Caco-2 (cell line): ENCODE data around the gene KRT26. TPM values are rescaled to one million over a fixed set of nuclear protein-coding genes. Genes with fewer than 3 reads are reported as not detected.

Source experiments
- Bru-seq: library from RNA; stranded (reverse); fragments of 400-500 nt; gene quantifications from one replicate; lab custom pipeline; 2021; lab: Mats Ljungman, UMichigan
- BruChase-seq, 2 experiments: library from RNA; stranded (reverse); fragments of 400-500 nt; gene quantifications; one replicate each; lab custom pipeline; 2021; lab: Mats Ljungman, UMichigan
- BruUV-seq: library from RNA; stranded (reverse); fragments of 400-500 nt; replicated peaks from 2 replicates; lab custom pipeline; 2021; lab: Mats Ljungman, UMichigan
- CTCF ChIA-PET: fragments of 300-600 bp; sonication (Branson Sonifier 250); formaldehyde crosslinking; loops from one replicate; lab custom pipeline; 2022; ENCODE audit warnings: antibody characterized with exemption; lab: Charles Lee
- POLR2A ChIA-PET: fragments of 300-600 bp; sonication (Branson Sonifier 250); formaldehyde crosslinking; loops from one replicate; lab custom pipeline; 2022; ENCODE audit warnings: antibody characterized with exemption; lab: Charles Lee
- DNase-seq, 2 experiments: peaks; one replicate each; pipeline versions ENCODE4 v3.0.0 to v3.0.0-alpha.2; 2020 to 2022
- H3K27me3 ChIP-seq: replicated peaks from 2 replicates; pipeline ENCODE4 v1.6.0; 2011; ENCODE audit warnings: low read length; ENCODE audit not compliant: control insufficient read depth, insufficient read depth
- H3K36me3 ChIP-seq: 2 replicates; pipeline ENCODE4 v1.5.1; 2011; ENCODE audit warnings: low read length; ENCODE audit not compliant: control insufficient read depth, insufficient read depth
- H3K4me1 ChIP-seq: fragments of 250-450 bp; sonication (Bioruptor Pico); 2 replicates; pipeline ENCODE4 v1.5.1; 2020; ENCODE audit warnings: mild to moderate bottlenecking
- H3K4me3 ChIP-seq: 2 replicates; pipeline ENCODE4 v1.5.1; 2011; ENCODE audit warnings: low read depth, mild to moderate bottlenecking, control low read depth, low read length
- H3K9me3 ChIP-seq: fragments of 250-450 bp; sonication (Bioruptor Pico); 2 replicates; pipeline ENCODE4 v1.5.1; 2020; ENCODE audit warnings: mild to moderate bottlenecking, moderate library complexity
- H3K27ac Mint-ChIP-seq: one replicate; pipeline ENCODE4 v1.8.0; 2022; ENCODE audit warnings: mixed read lengths; ENCODE audit not compliant: unreplicated experiment
- H3K27me3 Mint-ChIP-seq: one replicate; pipeline ENCODE4 v1.8.0; 2022; ENCODE audit warnings: mixed read lengths; ENCODE audit not compliant: insufficient read depth, unreplicated experiment
- H3K36me3 Mint-ChIP-seq: one replicate; pipeline ENCODE4 v1.8.0; 2022; ENCODE audit warnings: mild to moderate bottlenecking, mixed read lengths; ENCODE audit not compliant: insufficient read depth, unreplicated experiment
- H3K4me1 Mint-ChIP-seq: one replicate; pipeline ENCODE4 v1.8.0; 2022; ENCODE audit warnings: low read depth, mixed read lengths; ENCODE audit not compliant: unreplicated experiment
- H3K4me3 Mint-ChIP-seq: one replicate; pipeline ENCODE4 v1.8.0; 2022; ENCODE audit warnings: mild to moderate bottlenecking, moderate library complexity, mixed read lengths; ENCODE audit not compliant: unreplicated experiment
- H3K9me3 Mint-ChIP-seq: one replicate; pipeline ENCODE4 v1.8.0; 2022; ENCODE audit warnings: mixed read lengths; ENCODE audit not compliant: unreplicated experiment
- intact Hi-C: fragments of 100-400 bp; cut with micrococcal nuclease; formaldehyde crosslinking; loops from one replicate; pipeline ENCODE4 v1.10.0; 2022; ENCODE audit not compliant: unreplicated experiment
- long read RNA-seq: library from polyadenylated mRNA; stranded (forward); transcript quantifications from one replicate; pipeline ENCODE4 v2.0.0, GENCODE V29; 2022
- total RNA-seq: library from RNA; stranded (reverse); gene quantifications from 2 replicates; pipeline ENCODE4 v1.2.3, GENCODE V29; 2022
- TF ChIP-seq, protein P1 (sequence below), 2 experiments: fragments of 200-600 bp in 1 of 2; IDR thresholded peaks; 1 replicate in 1 of 2; 2 replicates in 1 of 2; pipeline versions ENCODE4 v1.5.1 to v1.8.0; 2011 to 2022; ENCODE audit warnings: antibody characterized with exemption in 1 of 2, control low read depth in 1 of 2, inconsistent platforms in 1 of 2, low read depth in 1 of 2, low read length in 1 of 2, mild to moderate bottlenecking in 1 of 2, moderate library complexity in 1 of 2; ENCODE audit not compliant: insufficient read depth in 1 of 2, severe bottlenecking in 1 of 2, unreplicated experiment in 1 of 2

Gene KRT26, protein sequence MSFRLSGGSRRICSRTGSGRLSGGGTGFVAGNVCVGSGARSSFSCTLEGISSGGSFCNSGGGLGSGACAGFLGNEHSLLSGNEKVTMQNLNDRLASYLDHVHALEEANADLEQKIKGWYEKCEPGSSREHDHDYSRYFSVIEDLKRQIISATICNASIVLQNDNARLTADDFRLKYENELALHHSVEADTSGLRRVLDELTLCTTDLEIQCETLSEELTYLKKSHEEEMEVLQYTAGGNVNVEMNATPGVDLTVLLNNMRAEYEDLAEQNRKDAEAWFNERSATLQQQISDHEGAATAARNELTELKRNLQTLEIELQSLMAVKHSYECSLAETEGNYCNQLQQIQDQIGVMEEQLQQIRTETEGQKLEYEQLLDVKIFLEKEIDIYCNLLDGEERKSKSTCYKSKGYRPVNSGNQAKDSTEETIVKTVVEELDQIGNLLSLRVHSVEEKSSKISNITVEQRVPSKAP
- total RNA-seq: not detected in 2 replicates
- not detected for Bru-seq, nascent RNA
- BruChase-seq, experiment 1, labeled RNA remaining after a 2-hour chase: not detected
- BruChase-seq, experiment 2, labeled RNA remaining after a 6-hour chase: not detected
- long read RNA-seq: 0 reads

DNA sequence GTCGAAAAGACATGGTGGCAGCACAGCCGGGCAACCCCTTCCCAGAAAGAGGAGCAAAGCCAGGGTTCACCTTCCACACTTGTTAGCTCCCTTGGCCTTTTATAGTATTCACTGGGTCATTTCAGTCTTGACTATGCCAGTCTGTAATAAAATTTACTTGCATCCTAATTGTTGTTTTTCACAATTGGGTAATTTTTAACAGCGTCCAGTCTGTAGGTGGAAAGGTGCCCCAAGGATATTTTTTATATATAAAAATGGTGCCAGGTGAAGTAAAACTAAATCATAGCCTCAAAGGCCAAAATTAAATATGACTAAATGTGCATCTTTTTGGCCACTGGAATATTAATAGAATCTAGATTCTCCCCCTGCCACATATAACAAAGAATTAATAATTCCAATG, at the start of gene KRT26:
Gene KRT26 (minus strand): TSS at position 101 of the 400 bp plus-strand sequence. CDS start 88 bp downstream, at position 13.
- no peaks in the 10 kb centered on the region for H3K4me1 Mint-ChIP-seq
- CTCF ChIA-PET: no interaction called here
- no peaks in the 10 kb centered on the region for H3K36me3 Mint-ChIP-seq
- H3K4me3 Mint-ChIP-seq: no peak within 1 kb of the TSS
- BruUV-seq: no TSS peak
- no peak for DNase-seq
- TF ChIP-seq, protein P1, sequence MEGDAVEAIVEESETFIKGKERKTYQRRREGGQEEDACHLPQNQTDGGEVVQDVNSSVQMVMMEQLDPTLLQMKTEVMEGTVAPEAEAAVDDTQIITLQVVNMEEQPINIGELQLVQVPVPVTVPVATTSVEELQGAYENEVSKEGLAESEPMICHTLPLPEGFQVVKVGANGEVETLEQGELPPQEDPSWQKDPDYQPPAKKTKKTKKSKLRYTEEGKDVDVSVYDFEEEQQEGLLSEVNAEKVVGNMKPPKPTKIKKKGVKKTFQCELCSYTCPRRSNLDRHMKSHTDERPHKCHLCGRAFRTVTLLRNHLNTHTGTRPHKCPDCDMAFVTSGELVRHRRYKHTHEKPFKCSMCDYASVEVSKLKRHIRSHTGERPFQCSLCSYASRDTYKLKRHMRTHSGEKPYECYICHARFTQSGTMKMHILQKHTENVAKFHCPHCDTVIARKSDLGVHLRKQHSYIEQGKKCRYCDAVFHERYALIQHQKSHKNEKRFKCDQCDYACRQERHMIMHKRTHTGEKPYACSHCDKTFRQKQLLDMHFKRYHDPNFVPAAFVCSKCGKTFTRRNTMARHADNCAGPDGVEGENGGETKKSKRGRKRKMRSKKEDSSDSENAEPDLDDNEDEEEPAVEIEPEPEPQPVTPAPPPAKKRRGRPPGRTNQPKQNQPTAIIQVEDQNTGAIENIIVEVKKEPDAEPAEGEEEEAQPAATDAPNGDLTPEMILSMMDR (IDR thresholded peaks at IDR 0.05; ENCODE audit: insufficient read depth in 1 of 2, low read depth in 1 of 2, low read length in 1 of 2, severe bottlenecking in 1 of 2, unreplicated experiment in 1 of 2): no peak
- intact Hi-C loops: no loop called here
- H3K27me3 Mint-ChIP-seq: peaks cover 30% of the 10 kb centered on the region
- peaks cover 1% of the 10 kb centered on the region; the same call in 1 of the 2 replicates for H3K27me3 ChIP-seq
- H3K4me1 ChIP-seq: no peaks in the 10 kb centered on the region
- H3K4me3 ChIP-seq: no peak within 1 kb of the TSS
- POLR2A ChIA-PET: no interaction called here
- H3K36me3 ChIP-seq: no peaks in the 10 kb centered on the region
- H3K27ac Mint-ChIP-seq: no peak within 1 kb of the TSS
- H3K9me3 ChIP-seq: no peaks in the 10 kb centered on the region
- no peaks in the 10 kb centered on the region for H3K9me3 Mint-ChIP-seq

DNA sequence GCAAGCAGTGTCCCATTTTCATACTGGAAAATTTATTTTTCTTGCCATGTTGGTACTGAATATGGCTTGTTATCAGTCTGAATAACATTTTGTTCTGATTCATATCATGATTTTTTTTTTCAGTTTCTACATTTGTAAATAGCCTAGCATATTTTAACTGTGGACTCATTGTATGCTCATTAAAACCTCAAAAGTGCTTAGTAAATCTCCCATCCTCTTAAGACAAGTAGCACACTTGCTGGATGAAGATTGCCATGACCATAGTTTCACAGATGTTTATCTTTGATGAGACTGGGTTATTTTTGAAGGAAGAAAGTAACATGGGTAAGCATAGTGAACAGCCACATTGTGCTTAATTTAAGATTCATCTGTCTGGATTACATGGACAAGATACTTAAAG, 49.5 kb upstream of the KRT26 start:
- Mint-ChIP-seq H3K9me3 (no peaks in the 10 kb centered on the region), H3K36me3 (peaks cover 12% of the 10 kb centered on the region), H3K27me3 (no peaks in the 10 kb centered on the region), H3K4me1 (peaks cover 8% of the 10 kb centered on the region), H3K27ac (no peak overlapping the region), H3K4me3 (no peak overlapping the region)
- TF ChIP-seq, protein P1 (IDR thresholded peaks at IDR 0.05; ENCODE audit: insufficient read depth in 1 of 2, low read depth in 1 of 2, low read length in 1 of 2, severe bottlenecking in 1 of 2, unreplicated experiment in 1 of 2): no peak
- peaks cover 8% of the 10 kb centered on the region for H3K4me1 ChIP-seq
- no peak for DNase-seq
- H3K36me3 ChIP-seq: peaks cover 3% of the 10 kb centered on the region
- ChIA-PET CTCF (no interaction called here), POLR2A (no interaction called here)
- no peaks in the 10 kb centered on the region for H3K27me3 ChIP-seq
- no TSS peak for BruUV-seq
- no peak overlapping the region for H3K4me3 ChIP-seq
- intact Hi-C loops: no loop called here
- H3K9me3 ChIP-seq: no peaks in the 10 kb centered on the region

DNA sequence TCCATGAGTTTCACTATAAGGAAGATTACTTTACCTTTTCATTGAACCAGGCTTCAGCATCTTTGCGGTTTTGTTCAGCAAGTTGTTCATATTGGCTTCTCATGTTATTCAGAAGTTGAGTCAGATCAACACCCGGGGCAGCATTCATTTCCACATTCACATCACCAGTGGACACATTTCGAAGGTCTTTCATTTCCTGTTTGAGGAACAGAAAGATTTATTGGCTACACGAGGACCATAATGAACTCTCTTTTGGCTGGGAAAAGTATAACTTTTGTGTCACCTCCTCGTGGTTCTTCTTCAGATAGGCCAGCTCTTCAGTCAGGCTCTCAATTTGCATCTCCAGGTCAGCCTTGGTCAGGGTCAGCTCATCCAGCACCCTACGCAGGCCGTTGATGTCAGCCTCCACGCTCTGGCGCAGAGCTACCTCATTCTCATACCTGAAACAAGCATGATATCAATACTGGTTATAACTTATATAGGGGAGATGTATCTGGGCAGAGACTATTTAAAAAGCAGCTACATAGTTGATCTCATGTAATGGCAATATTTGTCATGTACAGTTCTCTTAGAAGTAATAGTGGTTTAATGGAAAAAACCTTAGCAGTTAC, 48.3 kb upstream of the KRT26 start:
- Mint-ChIP-seq H3K4me3 (peak overlapping the region; percentile 83), H3K9me3 (no peaks in the 10 kb centered on the region), H3K4me1 (peaks cover 8% of the 10 kb centered on the region), H3K27me3 (no peaks in the 10 kb centered on the region), H3K36me3 (peaks cover 12% of the 10 kb centered on the region), H3K27ac (no peak overlapping the region)
- no peaks in the 10 kb centered on the region for H3K9me3 ChIP-seq
- no peak for DNase-seq
- H3K36me3 ChIP-seq: peaks cover 3% of the 10 kb centered on the region
- no TSS peak for BruUV-seq
- intact Hi-C loops: no loop called here
- ChIA-PET CTCF (interaction anchor here (0.9 kb wide), 1 partner anchor 842 kb away, joined by 4 read pairs; no protein-coding TSS in a partner anchor), POLR2A (no interaction called here)
- H3K4me3 ChIP-seq: no peak overlapping the region
- H3K27me3 ChIP-seq: no peaks in the 10 kb centered on the region
- peaks cover 8% of the 10 kb centered on the region for H3K4me1 ChIP-seq
- TF ChIP-seq, protein P1 (IDR thresholded peaks at IDR 0.05; ENCODE audit: insufficient read depth in 1 of 2, low read depth in 1 of 2, low read length in 1 of 2, severe bottlenecking in 1 of 2, unreplicated experiment in 1 of 2): no peak
